Neuronal stem cell (in vitro differentiated cells): ENCODE measurements around the gene GTSE1.

Source experiments
- DNase-seq: peaks from one replicate; pipeline ENCODE4 v3.0.0-alpha.2; 2013; ENCODE audit warnings: low spot score
- H2AFZ ChIP-seq: one replicate; pipeline ENCODE4 v1.6.1; 2013; ENCODE audit warnings: mild to moderate bottlenecking, low read length, inconsistent platforms
- H2AK5ac ChIP-seq: 2 replicates; pipeline ENCODE4 v1.6.1; 2013; ENCODE audit warnings: low read depth, mild to moderate bottlenecking, inconsistent platforms, low read length, moderate library complexity, mixed read lengths
- H2BK120ac ChIP-seq: 2 replicates; pipeline ENCODE4 v1.6.1; 2013; ENCODE audit warnings: low read depth, mild to moderate bottlenecking, inconsistent platforms, low read length, moderate library complexity, mixed read lengths
- H2BK12ac ChIP-seq: one replicate; pipeline ENCODE4 v1.6.1; 2013; ENCODE audit warnings: low read length, inconsistent platforms
- H2BK15ac ChIP-seq: 2 replicates; pipeline ENCODE4 v1.6.1; 2013; ENCODE audit warnings: mild to moderate bottlenecking, low read length, inconsistent platforms, mixed read lengths
- H2BK5ac ChIP-seq: one replicate; pipeline ENCODE4 v1.6.1; 2013; ENCODE audit warnings: inconsistent platforms, mild to moderate bottlenecking, low read length, moderate library complexity
- H3K14ac ChIP-seq: one replicate; pipeline ENCODE4 v1.6.1; 2013; ENCODE audit warnings: low read length, inconsistent platforms
- H3K18ac ChIP-seq: 2 replicates; pipeline ENCODE4 v1.6.1; 2013; ENCODE audit warnings: low read length, inconsistent platforms
- H3K23ac ChIP-seq: 2 replicates; pipeline ENCODE4 v1.6.1; 2013; ENCODE audit warnings: low read depth, mild to moderate bottlenecking, mixed read lengths, low read length, inconsistent platforms; ENCODE audit not compliant: poor library complexity
- H3K27ac ChIP-seq: replicated peaks from 3 replicates; pipeline ENCODE4 v1.5.1; 2013; ENCODE audit warnings: low read length, inconsistent platforms
- H3K27me3 ChIP-seq, 3 experiments: 2 replicates each; pipeline ENCODE4 v1.6.1; 2013; ENCODE audit warnings: low read length in 3 of 3, mild to moderate bottlenecking in 2 of 3, inconsistent platforms in 1 of 3, low read depth in 1 of 3, mixed read lengths in 1 of 3, moderate library complexity in 1 of 3; ENCODE audit not compliant: control insufficient read depth in 3 of 3, insufficient read depth in 3 of 3
- H3K36me3 ChIP-seq, 2 donors: replicated peaks in 1 of 2; 2 replicates each; pipeline ENCODE4 v1.6.1; 2013; ENCODE audit warnings: low read length in 2 of 2; ENCODE audit not compliant: control insufficient read depth in 2 of 2, insufficient read depth in 2 of 2
- H3K4ac ChIP-seq: 2 replicates; pipeline ENCODE4 v1.6.1; 2013; ENCODE audit warnings: inconsistent platforms, mild to moderate bottlenecking, low read length, moderate library complexity
- H3K4me1 ChIP-seq, 2 donors: 1 replicate in 1 of 2; 2 replicates in 1 of 2; pipeline ENCODE4 v1.6.1; 2013; ENCODE audit warnings: low read length in 2 of 2, low read depth in 1 of 2; ENCODE audit not compliant: control insufficient read depth in 2 of 2, insufficient read depth in 1 of 2
- H3K4me2 ChIP-seq: one replicate; pipeline ENCODE4 v1.6.1; 2013; ENCODE audit warnings: mild to moderate bottlenecking, low read length, inconsistent platforms; ENCODE audit not compliant: insufficient read depth, poor library complexity, severe bottlenecking
- H3K4me3 ChIP-seq, 2 donors: 2 replicates each; pipeline ENCODE4 v1.5.1; 2013; ENCODE audit warnings: low read length in 2 of 2, mild to moderate bottlenecking in 2 of 2, inconsistent platforms in 1 of 2, moderate library complexity in 1 of 2
- H3K79me1 ChIP-seq: one replicate; pipeline ENCODE4 v1.6.1; 2013; ENCODE audit warnings: low read depth, mild to moderate bottlenecking, inconsistent platforms, low read length, moderate library complexity
- H3K9ac ChIP-seq: one replicate; pipeline ENCODE4 v1.6.1; 2013; ENCODE audit warnings: mild to moderate bottlenecking, low read depth, low read length, inconsistent platforms; ENCODE audit not compliant: poor library complexity
- H3K9me3 ChIP-seq, 2 donors: replicated peaks in 1 of 2; 2 replicates each; pipeline versions ENCODE3 to v1.6.1; 2013; ENCODE audit warnings: low read length in 2 of 2, mild to moderate bottlenecking in 2 of 2, inconsistent platforms in 1 of 2, low read depth in 1 of 2, mixed read lengths in 1 of 2, moderate library complexity in 1 of 2; ENCODE audit not compliant: control insufficient read depth in 2 of 2, insufficient read depth in 1 of 2
- H4K8ac ChIP-seq: one replicate; pipeline ENCODE4 v1.6.1; 2013; ENCODE audit warnings: low read depth, mild to moderate bottlenecking, inconsistent platforms, low read length, moderate library complexity
- H4K91ac ChIP-seq: one replicate; pipeline ENCODE4 v1.6.1; 2013; ENCODE audit warnings: low read length, low read depth, mild to moderate bottlenecking, inconsistent platforms; ENCODE audit not compliant: poor library complexity
- WGBS, 2 donors: extraction: QIAGEN DNeasy Blood & Tissue Kit; methylation state at CpG; one replicate each; pipeline ENCODE4 v1.1.7; 2013; ENCODE audit warnings: missing lambda C conversion rate in 2 of 2, mixed read lengths in 1 of 2; ENCODE audit not compliant: insufficient read length in 2 of 2, insufficient replicate concordance in 1 of 2; ENCODE audit errors: extremely low coverage in 2 of 2; 5-methylcytosine and 5-hydroxymethylcytosine counted together

GTSE1 gene

DNA sequence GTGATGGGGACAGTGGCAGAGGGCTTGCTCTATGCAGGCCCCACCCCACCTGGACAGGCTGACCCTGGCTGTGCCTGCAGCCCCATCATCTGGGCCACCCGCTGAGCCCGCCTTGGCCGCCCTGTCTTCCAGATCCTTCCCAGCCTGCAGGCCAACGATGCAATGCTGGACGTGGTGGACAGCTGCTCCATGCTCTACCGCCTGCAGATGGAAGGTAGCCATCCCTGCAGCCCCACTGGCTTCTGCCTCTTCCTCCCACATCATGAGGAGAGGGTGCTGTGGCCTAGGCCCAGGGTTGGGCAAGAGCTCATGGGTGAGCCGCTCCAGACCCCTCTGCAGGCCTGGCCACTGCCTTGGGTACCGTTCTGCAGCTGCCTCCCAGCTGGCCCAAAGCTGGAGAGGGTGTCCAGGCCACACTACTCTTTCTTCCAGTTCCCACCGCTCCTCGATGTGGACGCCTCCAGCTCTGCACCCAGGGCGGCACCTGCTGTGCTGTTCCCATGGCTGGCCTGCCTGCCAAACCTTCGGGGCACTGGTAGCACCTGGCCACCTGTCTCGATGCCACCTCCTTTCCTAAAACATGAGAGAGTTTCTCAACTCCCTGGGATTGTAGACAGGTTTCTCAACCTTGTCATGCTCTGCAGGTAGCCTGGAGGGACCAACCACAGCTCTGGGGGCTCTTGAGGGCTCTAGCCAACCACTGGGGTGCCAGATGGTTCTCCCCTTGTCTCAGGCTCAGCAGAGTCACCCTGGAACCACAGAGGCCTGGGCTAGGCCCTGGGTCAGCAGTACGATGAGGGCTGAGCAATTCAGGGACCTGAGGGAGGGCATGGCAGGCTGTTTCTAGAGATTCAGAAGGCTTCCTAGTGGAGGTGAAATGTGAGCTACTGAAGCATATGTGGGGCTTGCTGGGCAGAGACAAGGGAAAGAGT lies 9.5 kb upstream of the GTSE1 start:
- Histone ChIP-seq H3K4me1 (no peaks in the 10 kb centered on the region), H2BK12ac (no peak overlapping the region), H3K14ac (no peak overlapping the region), H3K27me3 (no peaks in the 10 kb centered on the region), H2AFZ (no peak overlapping the region), H3K79me1 (peaks cover 1% of the 10 kb centered on the region), H3K18ac (no peak overlapping the region), H3K4me2 (no peak overlapping the region), H3K4me3 (no peak overlapping the region), H4K91ac (no peak overlapping the region), H3K4ac (no peak overlapping the region), H3K9me3 (peaks cover 0 to 2% of the 10 kb centered on the region in 2 donors), H2BK120ac (no peak overlapping the region), H3K9ac (peak overlapping the region; percentile 60), H3K36me3 (peaks cover 8 to 78% of the 10 kb centered on the region in 2 donors), H4K8ac (peak overlapping the region; percentile 17), H2BK15ac (no peak overlapping the region), H3K23ac (peak overlapping the region; percentile 65), H2AK5ac (no peak overlapping the region), H3K27ac (no peak overlapping the region), H2BK5ac (peak overlapping the region; percentile 75)
- no peak for DNase-seq
- WGBS, 2 donors: no CpG with 5 or more reads among the region's 15 CpGs

DNA sequence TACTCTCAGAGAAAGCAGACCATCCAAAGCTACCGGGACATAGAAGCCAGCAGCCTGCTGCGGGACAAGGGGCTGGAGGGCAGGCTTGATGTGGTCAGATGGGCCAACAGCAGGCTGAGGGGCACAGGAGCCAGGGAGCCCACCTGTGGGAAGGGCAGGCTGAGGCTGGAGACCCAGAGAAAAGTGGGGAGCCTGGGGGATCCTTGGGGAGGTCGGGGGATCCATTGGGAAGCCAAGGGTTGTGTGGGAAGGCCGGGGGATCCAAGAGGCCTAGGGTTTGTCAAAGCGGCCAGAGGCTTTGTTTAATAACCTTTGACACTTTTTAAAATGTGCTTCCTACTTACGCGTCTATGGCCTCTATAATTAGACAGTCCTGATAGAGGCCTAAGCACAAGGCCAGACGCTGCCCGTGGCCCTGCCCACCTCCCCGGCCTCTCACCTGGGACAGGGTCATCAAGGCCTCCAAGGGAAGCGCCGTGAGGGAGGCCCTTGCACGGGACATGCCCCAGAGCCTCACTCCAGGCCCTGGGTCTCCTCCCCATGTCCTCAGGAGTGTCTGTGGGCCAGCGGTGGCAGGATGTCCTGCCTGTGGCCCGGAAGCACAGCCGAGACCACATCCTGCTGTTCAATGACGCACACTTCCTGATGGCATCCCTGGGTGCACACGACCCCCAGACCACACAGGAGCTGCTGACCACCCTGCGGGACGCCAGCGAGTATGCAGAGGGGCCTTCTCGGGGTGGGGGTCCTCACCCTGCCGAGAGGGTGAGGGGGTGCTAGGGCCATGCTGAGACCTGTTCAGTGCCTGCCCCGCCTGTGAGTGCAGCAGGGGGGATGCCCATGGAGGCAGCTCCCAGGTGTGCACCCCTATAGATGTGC lies 8.6 kb upstream of the GTSE1 start:
- no peak overlapping the region for H3K23ac ChIP-seq
- no peak overlapping the region for H3K4me3 ChIP-seq
- peaks cover 7 to 80% of the 10 kb centered on the region in 2 donors for H3K36me3 ChIP-seq
- no peak overlapping the region for H2BK5ac ChIP-seq
- no CpG with 5 or more reads among the region's 24 CpGs for WGBS, 2 donors
- peak overlapping the region; percentile 37 for H2AK5ac ChIP-seq
- H3K4me2 ChIP-seq: no peak overlapping the region
- no peak overlapping the region for H3K27ac ChIP-seq
- H3K79me1 ChIP-seq: peaks cover 1% of the 10 kb centered on the region
- H3K9me3 ChIP-seq: peaks cover 0 to 2% of the 10 kb centered on the region in 2 donors
- no peak overlapping the region for H4K91ac ChIP-seq
- H2AFZ ChIP-seq: no peak overlapping the region
- H3K9ac ChIP-seq: peak overlapping the region; percentile 0
- H4K8ac ChIP-seq: no peak overlapping the region
- no peaks in the 10 kb centered on the region for H3K4me1 ChIP-seq
- H3K27me3 ChIP-seq: no peaks in the 10 kb centered on the region
- H3K14ac ChIP-seq: peak overlapping the region; percentile 89
- no peak overlapping the region for H2BK15ac ChIP-seq
- peak overlapping the region; percentile 61 for H2BK120ac ChIP-seq
- no peak for DNase-seq
- no peak overlapping the region for H2BK12ac ChIP-seq
- no peak overlapping the region for H3K4ac ChIP-seq
- no peak overlapping the region for H3K18ac ChIP-seq

- Histone ChIP-seq H3K79me1 (peaks cover 1% of the 10 kb centered on the region), H3K4me3 (no peak overlapping the region), H3K18ac (no peak overlapping the region), H4K91ac (no peak overlapping the region), H2AFZ (no peak overlapping the region), H3K4me1 (peaks cover 0 to 3% of the 10 kb centered on the region in 2 donors), H3K36me3 (peaks cover 7 to 76% of the 10 kb centered on the region in 2 donors), H3K23ac (no peak overlapping the region), H2BK5ac (no peak overlapping the region), H3K9me3 (peaks cover 0 to 2% of the 10 kb centered on the region in 2 donors), H3K14ac (no peak overlapping the region), H2BK15ac (no peak overlapping the region), H3K27ac (no peak overlapping the region), H2AK5ac (no peak overlapping the region), H3K9ac (no peak overlapping the region), H3K4ac (no peak overlapping the region), H3K4me2 (no peak overlapping the region), H2BK120ac (peak overlapping the region; percentile 61), H3K27me3 (no peaks in the 10 kb centered on the region), H4K8ac (no peak overlapping the region), H2BK12ac (no peak overlapping the region)
- DNase-seq: no peak
- WGBS, 2 donors: no CpG with 5 or more reads among the region's 7 CpGs
Measured at GRCh38 chr22:46288846-46289243, 7.8 kb upstream of the GTSE1 start.
